HG03469 (cell line): ENCODE measurements around the gene KATNAL1.
"Not testable (repeated sequence)": the region's sequence is repeated elsewhere in the genome, so short reads cannot be mapped to it uniquely, and the experiment has no call there.

Experiments used
- ATAC-seq: cut with Tn5 transposase; IDR thresholded peaks from one replicate; pipeline ENCODE4 v1.9.1; 2021; ENCODE audit warnings: mild to moderate bottlenecking, moderate library complexity, moderate number of reproducible peaks; ENCODE audit not compliant: unreplicated experiment

KATNAL1 gene

DNA sequence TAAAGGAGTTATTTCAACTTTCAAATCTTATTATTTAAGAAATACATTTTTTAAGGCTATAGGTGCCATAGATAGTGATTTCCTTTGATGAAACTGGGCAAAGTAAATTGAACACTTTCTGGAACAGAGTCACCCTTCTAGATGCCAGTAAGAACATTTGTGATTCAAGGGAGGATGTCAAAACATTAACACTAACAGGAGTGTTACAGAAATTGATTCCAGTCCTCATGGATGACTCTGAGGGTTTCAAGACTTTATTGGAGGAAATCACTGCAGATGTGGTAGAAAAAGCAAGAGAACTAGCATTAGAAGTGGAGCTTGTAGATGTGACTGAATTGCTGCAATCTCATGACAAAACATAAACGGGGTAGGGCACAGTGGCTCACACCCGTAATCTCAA lies 12.2 kb downstream of the KATNAL1 start:
- no peak for ATAC-seq

DNA sequence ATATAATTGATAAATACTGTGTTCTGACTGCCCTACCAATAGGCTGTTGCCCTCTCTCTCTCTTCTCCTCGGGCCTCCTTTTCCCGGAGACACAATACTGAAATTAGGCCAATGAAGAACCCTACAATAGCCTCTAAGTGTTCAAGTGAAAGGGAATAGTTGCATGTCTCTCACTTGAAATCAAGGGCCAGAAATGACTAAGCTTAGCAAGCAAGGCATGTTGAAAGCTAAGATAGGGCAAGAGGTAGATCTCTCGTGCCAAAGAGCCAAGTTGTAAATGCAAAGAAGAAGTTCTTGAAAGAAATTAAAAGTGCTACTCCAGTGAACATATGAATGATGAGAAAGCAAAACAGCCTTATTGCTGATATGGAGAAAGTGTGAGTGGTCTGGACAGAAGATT lies 13.3 kb downstream of the KATNAL1 start:
- no peak for ATAC-seq

DNA sequence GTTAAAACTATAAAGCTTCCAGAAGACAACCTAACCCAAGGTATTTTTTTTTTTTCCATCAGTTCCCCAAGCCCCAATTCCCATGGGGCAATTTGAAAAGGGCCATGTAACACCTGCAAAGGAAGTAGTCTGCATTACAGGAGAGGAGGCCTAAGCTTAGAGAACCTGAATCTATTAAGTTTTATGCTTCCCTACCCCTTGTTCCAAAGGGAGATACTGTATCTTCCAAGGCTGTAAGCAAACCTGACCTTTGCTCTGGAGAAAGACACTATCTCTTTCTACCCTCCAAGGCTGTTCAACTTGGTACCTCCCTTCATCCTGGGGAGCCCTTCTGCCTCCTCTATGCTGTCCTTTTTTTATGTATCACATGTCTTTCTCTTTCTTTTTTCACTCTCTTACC lies 15.0 kb downstream of the KATNAL1 start:
- ATAC-seq = no peak

DNA sequence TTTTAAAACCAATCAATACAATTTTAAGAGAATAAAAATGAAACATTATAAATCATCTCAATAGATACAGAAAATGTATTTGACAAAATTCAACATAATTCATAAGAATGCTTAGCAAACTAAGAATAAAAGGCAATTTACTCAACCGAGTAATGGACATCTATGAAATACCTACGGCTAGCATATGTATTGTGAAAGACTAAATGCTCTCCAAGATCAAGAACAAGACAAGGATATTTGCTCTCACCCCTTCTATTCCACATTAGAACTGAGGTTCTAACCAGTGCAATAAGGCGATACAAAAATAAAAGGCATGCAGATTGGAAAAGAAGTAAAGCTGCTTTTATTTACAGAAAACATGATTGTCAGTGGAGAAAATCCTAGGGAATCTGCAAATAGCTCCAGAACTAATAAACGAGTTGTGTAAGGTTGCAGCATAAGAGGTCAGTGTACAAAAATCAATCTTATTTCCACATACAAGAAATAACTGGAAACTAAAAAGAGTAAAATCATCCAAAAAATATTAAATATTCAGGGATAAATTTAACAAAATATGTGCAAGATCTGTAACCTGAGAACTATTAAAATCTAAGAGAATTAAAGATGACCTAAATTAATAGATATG lies 16.4 kb downstream of the KATNAL1 start:
- no peak for ATAC-seq

DNA sequence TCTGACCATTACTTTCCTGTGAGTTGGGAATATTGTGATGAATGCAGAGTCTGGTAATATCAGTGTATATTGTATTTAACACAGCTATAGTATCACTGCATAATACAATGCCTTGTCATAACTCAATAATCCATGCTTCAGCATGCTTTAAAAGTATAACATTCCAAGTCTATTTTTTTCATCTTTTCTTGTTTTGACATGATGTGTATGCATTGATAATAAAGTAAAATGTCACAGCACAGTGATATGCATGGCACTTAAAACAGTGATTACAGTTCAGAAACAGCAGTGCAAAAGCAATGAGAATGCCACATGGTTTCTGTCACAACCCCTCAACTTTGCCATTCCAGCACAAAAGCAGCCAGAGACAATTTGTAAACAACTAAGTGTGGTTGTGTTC lies 17.8 kb downstream of the KATNAL1 start:
- ATAC-seq = no peak

DNA sequence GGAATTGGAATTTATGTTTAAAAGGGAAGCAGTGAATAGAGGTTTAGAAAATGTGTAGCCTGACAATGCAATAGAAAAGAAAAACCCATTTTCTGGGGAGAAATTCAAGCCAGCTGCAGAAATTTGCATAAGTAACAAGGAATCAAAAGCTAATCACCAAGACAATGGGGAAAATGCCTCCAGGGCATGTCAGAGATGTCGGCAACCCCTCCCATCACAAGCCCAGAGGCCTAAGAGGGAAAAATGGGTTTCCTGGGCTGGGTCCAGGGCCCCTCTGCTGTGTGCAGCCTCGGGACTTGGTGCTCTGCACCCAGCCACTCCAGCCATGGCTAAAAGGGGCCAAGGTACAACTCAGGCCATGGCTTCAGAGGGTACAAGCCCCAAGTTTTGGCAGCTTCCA lies 21.3 kb downstream of the KATNAL1 start:
- ATAC-seq = not testable (repeated sequence)

DNA sequence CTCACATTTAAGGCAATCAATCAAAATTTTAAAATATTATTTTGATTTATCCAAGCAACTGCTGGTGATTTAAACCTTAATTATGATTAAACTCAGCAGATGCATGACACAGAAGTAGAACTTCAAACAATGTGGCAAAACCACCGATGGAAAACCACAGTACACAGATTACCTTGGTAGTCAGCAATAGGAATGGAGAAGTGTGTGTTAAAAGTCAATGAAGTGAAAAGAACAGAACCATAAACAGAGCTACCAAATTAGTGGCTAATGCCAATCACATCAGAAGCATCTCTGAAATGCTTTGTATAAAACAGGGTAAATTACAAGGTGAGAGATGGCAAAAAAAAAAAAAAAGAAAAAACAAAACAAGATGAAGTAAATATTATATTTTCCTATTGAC lies 31.2 kb downstream of the KATNAL1 start:
- ATAC-seq = peak; percentile 52

DNA sequence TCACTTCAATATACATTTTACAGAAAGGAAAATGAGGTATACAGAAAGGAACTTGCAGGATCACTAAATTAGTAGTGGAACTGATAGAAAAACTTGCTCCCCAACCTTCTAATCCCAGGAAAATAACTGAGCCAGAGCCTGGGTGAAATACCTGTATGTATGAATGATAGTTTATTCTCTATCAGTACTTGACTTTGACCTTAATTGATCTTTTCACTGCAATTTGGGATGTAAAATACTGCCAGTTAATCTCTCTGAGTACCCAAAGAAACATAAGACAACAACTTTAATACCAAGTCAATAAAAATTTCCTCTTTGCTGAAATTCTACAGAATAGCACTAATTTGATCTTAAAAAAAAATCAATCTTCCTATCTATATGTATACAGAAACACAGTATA lies 33.3 kb downstream of the KATNAL1 start:
- ATAC-seq = no peak

DNA sequence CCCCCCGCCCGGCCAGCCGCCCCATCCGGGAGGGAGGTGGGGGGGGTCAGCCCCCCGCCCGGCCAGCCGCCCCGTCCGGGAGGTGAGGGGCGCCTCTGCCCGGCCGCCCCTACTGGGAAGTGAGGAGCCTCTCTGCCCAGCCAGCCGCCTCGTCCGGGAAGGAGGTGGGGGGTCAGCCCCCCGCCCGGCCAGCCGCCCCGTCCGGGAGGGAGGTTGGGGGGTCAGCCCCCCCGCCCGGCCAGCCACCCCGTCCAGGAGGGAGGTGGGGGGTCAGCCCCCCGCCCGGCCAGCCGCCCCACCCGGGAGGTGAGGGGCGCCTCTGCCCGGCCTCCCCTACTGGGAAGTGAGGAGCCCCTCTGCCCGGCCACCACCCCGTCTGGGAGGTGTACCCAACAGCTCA lies 37.3 kb downstream of the KATNAL1 start:
- not testable (repeated sequence) for ATAC-seq

DNA sequence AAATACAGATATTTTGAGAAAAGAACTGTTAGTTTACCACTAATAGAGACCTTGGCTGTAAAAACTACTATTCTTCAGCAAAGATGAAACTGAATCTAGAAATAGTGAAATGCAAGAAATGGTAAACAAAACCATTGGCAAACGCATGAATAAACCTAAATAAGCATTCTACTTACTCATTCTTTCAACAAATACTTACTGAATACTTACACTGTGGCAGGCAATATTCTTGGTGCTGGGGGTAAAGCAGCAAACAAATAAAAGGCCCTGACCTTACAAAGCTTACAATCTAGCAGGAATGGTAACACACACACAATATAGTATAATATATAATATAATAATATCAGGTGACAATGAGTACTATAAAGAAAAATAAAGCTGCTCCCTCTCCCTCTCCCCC lies 38.7 kb downstream of the KATNAL1 start:
- ATAC-seq = no peak

DNA sequence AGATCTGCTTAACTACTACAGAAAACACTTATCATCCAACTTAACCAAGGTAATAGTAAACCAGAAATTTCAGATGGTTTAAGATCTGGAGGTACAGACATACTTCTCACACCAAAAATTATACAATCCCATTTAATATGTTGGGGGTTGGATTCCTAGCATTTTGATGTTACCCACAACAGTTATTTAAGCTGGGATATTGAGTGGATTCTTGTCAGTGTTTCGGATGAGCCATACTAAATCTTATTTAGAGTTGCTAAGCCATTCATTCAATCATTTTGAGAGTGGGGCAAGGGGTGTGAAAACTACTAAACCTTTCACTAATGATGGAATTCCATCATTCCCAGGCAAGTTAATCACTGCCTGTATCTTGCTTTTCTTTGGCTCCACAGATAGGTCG lies 40.6 kb downstream of the KATNAL1 start:
- ATAC-seq = no peak

DNA sequence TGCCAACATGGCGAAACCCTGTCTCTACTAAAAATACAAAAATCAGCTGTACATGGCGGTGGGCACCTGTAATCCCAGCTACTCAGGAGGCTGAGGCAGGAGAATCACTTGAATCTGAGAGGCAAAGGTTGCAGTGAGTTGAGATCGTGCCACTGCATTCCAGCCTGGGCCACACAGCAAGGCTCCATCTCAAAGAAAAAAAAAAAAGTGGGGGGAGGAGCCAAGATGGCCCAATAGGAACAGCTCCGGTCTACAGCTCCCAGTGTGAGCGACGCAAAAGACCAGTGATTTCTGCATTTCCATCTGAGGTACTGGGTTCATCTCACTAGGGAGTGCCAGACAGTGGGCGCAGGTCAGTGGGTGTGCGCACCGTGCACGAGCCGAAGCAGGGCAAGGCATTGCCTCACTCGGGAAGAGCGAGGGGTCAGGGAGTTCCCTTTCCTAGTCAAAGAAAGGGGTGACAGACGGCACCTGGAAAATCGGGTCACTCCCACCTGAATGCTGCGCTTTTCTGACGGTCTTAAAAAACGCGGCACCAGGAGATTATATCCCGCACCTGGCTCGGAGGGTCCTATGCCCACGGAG lies 48.1 kb downstream of the KATNAL1 start:
- not testable (repeated sequence) for ATAC-seq

DNA sequence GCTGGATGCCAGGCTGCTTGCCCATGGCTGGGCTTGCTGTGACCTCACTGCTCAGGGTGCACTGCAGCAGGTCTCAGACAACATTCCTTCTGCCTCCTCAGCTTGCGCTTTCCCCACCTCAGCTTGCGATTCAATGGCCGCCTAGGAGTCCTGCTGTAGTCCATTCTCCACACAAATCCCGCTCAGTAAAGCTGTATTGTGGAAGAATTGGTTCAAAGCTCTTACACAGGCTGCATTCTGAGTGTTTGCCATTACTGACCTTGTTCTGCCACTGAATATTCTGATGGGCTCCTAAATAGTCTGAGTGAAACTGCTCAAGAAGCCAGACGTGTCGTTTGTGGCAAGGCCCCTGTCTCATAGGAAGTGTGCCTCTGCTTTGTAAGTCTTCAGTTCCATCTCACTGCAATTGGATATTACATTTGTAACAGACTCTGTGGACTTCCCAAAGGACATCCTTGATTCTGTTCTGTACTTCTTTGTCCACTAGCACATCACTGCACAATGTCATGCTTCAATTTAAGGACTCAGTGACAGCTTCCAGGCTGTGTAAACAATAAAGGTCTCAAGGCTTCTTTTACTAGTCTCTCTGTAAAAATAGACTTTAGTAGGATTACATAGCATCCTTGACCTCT lies 49.8 kb downstream of the KATNAL1 start:
- no peak for ATAC-seq

DNA sequence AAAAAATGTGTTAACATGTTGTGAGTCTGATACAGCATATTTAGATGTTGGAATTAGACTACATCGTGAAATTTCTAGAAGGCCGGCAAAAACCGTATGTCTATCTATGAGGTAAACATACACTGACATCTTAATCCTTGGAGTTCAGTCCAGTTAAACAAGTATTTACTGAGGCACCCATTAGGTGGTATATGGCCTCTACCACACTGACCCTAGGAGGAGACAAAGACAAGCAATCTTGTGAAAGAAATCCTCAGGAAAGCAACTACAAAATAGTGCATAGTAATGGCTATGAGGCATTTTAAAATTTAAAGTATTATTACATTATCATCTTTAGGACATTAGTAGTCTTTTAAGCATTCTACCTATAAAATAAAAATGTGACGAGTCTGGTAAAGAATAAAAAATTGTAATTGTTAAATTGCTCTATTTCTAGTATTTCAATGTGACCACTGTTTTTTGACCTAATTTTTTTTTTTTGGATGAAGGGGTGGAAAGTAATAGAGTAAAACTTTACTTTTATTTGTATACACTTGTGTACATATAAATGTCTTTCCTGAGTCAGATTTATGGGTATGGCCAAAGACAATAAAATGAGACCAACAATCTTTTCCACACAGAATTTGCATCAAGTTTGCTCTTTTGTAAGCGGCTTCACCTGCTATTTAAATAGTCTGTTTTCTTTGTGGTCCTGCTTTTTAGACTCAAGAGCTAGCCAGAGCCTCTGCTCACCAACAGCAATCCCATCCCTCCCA lies 50.5 kb downstream of the KATNAL1 start:
- ATAC-seq = no peak

DNA sequence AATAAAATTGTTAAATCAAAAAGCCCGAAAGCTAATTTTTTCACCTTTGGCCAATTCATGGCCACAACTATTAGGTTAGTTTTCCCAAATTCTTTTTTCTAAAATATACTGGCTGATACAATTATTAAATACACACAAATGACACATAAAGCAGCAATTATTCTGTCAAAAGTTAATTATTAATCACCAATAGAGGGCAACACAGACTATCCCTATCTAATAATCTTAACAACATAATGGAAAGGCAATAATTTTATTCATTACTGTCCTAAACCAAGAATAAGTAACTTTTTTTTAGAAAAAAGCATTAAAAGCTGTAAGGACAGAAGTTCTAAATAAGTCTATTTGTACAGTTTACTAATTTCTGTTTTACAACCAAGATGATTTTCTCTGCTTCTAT lies 51.7 kb downstream of the KATNAL1 start:
- ATAC-seq = no peak

DNA sequence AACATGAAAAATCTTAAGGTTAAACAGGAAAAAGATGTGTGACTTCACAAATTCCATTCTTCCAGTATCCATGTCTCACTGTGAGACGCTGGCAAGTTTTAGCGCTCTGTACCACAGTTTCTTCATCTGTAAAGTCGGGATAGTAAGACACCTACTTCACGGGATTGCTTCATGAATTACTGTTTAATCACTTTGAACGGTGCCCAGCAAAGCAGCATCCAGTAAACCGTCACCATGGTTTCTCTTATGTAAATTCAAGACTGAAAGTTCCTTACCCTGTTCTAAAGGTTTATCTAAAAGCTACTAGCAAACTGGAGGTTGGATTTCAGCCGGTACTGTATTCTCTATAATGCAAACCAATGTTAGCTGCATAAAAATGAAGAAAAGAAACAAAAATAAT lies 53.5 kb downstream of the KATNAL1 start:
- no peak for ATAC-seq

DNA sequence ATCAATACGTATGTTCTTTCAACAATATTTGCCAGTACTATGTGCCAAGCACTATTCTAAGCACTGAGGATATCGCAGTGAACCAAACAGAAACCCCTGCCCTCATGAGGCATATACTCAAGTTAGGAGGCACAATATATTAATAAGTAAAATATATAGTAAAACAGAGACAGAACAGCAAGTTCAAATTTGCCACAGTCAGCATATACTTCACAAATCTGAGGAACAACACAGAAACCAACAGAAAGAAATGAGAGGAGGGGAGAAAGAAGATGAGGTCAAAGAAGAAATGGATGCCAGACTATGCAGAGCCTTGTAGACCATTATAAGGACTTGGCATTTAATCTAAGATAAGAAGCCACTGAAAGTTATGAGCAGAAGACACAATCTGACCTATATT lies 59.9 kb downstream of the KATNAL1 start:
- no peak for ATAC-seq

DNA sequence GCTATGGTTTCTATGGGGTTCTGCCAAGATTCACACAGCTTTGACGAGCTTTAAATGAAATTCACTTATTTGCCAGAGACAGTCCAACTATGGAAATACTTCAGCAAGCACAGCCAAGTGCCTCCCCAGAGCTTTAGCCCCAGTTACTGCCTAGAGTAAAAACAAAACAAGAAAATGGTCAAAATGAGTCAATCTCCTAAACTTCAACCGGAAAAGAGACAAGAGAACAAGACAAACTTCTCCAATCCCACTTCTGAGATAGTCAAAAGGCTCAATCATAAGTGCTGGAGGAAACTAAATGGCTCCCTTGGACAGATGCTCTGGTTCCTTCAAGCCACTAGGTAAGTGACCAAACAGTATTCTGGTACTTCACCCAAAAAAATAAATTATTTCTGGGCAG lies 65.8 kb downstream of the KATNAL1 start:
- ATAC-seq = no peak

DNA sequence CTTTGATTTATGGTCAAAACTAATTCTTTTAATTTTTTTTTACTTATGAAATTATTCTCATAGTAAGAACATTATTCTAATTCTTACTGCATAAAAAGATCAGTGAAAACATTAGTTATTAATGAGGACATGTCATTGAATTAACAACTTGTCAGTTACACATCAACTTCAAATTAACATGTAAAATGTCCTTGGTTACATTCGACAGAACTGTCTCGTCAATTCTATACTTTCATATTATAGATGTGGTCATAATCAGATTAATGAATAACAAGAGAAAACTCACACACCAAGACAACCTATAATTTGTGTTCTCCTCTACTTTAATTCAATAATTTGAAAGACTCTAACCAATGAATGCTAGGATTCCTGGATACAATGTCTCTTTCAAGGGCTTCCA lies 66.7 kb downstream of the KATNAL1 start:
- no peak for ATAC-seq

DNA sequence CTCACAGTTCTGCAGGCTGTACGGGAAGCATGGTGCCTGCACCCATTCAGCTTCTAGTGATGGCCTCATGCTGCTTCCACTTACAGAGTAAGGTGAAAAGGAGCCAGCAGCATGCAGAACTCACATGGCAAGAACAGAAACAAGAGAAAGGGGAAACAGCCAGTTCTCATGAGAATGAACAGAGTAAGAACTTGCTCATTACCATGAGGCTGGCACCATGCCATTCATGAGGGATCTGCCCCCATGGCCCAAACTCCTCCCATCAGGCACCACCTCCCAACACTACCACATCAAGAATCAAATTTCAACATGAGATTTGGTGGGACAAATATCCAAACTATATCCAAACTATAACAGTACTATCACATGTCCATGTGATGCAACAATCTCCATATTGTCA lies 72.1 kb downstream of the KATNAL1 start:
- ATAC-seq = no peak

DNA sequence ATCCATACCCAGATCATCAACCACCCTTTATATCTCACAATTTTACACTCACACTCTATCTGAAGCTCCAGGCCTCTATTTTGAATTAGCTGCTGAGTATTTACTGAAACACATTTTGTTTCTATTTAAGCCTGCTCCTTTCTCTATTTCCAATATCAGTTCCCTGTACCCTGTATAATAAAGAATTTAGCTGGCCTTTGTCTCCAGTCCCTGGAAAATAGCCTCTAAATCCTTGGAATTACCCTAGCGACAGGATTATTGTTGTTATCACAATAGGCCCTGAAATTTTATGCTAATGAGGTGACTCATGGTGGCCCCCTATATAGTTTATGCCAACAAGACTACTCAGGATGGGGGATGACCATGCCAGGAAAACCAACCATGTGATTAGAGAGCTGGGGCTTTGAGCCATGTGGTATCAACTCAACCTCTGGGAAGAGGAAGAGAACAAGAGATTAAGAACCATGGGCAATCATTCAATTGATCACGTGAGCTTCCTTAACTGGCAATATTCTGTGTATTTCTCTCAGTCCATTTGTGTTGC lies 72.7 kb downstream of the KATNAL1 start:
- ATAC-seq = no peak

DNA sequence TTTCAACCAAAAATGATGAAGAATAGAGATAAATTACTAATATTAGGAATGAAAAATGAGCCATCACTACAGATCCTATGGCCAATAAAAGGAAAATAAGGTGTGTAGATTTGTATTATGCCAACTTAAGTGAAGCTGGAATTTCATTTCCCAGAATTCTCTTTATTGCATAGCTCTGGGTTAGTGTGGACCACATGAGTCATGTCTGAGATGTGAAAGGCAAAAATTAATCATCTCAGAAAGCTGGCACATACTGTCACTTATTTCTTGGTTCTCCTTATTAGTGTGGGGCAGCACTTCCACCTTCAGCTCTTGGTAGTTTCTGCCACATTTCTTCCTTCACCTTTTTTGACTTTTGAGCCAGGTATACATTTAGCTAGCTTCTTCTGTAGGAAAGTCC lies 82.6 kb downstream of the KATNAL1 start:
- ATAC-seq = no peak
